ENCODE data around the gene HBD.

HBD gene

GRCh38 chr11:5232176-5232575 is 2.1 kb downstream of the HBD start:
- no peak for DNase-seq (ENCODE audit: low read depth)

GRCh38 chr11:5231111-5231510 is 3.2 kb downstream of the HBD start:
- no peak for DNase-seq (ENCODE audit: low read depth)

- no peak for DNase-seq (ENCODE audit: low read depth)
These were observed 4.0 kb downstream of the HBD start for GRCh38 chr11:5230266-5230665.

- DNase-seq (ENCODE audit: low read depth), result no peak
These were observed 4.5 kb downstream of the HBD start for GRCh38 chr11:5229796-5230195.

- DNase-seq (ENCODE audit: low read depth), result no peak
These were observed 4.9 kb downstream of the HBD start for GRCh38 chr11:5229356-5229755.

GRCh38 chr11:5228124-5228523 is 6.2 kb downstream of the HBD start:
- DNase-seq (ENCODE audit: low read depth), result no peak

GRCh38 chr11:5227681-5228080 is 6.6 kb downstream of the HBD start:
- DNase-seq (ENCODE audit: low read depth), result no peak

GRCh38 chr11:5226732-5227310 is 7.5 kb downstream of the HBD start, which contains the start of gene HBB:
Gene HBB (minus strand): TSS chr11:5227071. CDS start chr11:5227021, 50 bp downstream.
- no peak for DNase-seq (ENCODE audit: low read depth)

GRCh38 chr11:5225480-5225871 is 8.8 kb downstream of the HBD start:
- DNase-seq (ENCODE audit: low read depth), result no peak

- no peak for DNase-seq (ENCODE audit: low read depth)
These were observed 9.5 kb downstream of the HBD start for GRCh38 chr11:5224538-5225479.

- no peak for DNase-seq (ENCODE audit: low read depth)
These were observed 10.6 kb downstream of the HBD start for GRCh38 chr11:5223686-5224085.

GRCh38 chr11:5223146-5223545 is 11.1 kb downstream of the HBD start:
- DNase-seq (ENCODE audit: low read depth), result no peak

GRCh38 chr11:5210376-5210885 is 23.9 kb downstream of the HBD start:
- no peak for DNase-seq (ENCODE audit: low read depth)

- DNase-seq (ENCODE audit: low read depth), result no peak
These were observed 29.5 kb downstream of the HBD start for GRCh38 chr11:5204787-5205186.

- DNase-seq (ENCODE audit: low read depth), result no peak
These were observed 30.9 kb downstream of the HBD start for GRCh38 chr11:5203366-5203765.

- no peak for DNase-seq (ENCODE audit: low read depth)
These were observed 33.7 kb downstream of the HBD start, which contains the start of gene OR51V1 for GRCh38 chr11:5200582-5200981. Gene OR51V1 (minus strand): TSS chr11:5200682. CDS start chr11:5200682, 0 bp downstream.

- DNase-seq (ENCODE audit: low read depth), result no peak
These were observed 36.0 kb downstream of the HBD start for GRCh38 chr11:5198285-5198684.

- DNase-seq (ENCODE audit: low read depth), result no peak
These were observed 36.7 kb downstream of the HBD start for GRCh38 chr11:5197536-5197935.

- no peak for DNase-seq (ENCODE audit: low read depth)
These were observed 37.6 kb downstream of the HBD start for GRCh38 chr11:5196731-5197130.

GRCh38 chr11:5196067-5196466 is 38.2 kb downstream of the HBD start:
- DNase-seq (ENCODE audit: low read depth), result no peak

- DNase-seq (ENCODE audit: low read depth), result no peak
These were observed 41.5 kb downstream of the HBD start for GRCh38 chr11:5192738-5193137.

GRCh38 chr11:5188201-5188600 is 46.1 kb downstream of the HBD start:
- DNase-seq (ENCODE audit: low read depth), result no peak

Data from stimulated activated CD8-positive, alpha-beta memory T cell treated with anti-CD3 and anti-CD28 coated beads, Interleukin-4, amount 100 ng/mL, for 24 hours (primary cell).